Esophagus squamous epithelium (tissue), 4 donors: Measurements from ENCODE around the gene PGS1.

Experiments
- POLR2A ChIP-seq, 4 donors: fragments of 450-650 bp; IDR thresholded peaks; one replicate each; pipeline ENCODE4 v1.6.1; 2017; ENCODE audit warnings: antibody characterized with exemption in 4 of 4, mild to moderate bottlenecking in 4 of 4, moderate library complexity in 3 of 4
- TF ChIP-seq, protein P1 (sequence below), 6 experiments: fragments of 450-650 bp in 4 of 6; fragments of 200-600 bp in 2 of 6; sonication (generic) in 2 of 6; IDR thresholded peaks; one replicate each; pipeline ENCODE4 v1.5.1; 2016 to 2019; ENCODE audit warnings: antibody characterized with exemption in 6 of 6, mild to moderate bottlenecking in 4 of 6, moderate library complexity in 4 of 6

DNA sequence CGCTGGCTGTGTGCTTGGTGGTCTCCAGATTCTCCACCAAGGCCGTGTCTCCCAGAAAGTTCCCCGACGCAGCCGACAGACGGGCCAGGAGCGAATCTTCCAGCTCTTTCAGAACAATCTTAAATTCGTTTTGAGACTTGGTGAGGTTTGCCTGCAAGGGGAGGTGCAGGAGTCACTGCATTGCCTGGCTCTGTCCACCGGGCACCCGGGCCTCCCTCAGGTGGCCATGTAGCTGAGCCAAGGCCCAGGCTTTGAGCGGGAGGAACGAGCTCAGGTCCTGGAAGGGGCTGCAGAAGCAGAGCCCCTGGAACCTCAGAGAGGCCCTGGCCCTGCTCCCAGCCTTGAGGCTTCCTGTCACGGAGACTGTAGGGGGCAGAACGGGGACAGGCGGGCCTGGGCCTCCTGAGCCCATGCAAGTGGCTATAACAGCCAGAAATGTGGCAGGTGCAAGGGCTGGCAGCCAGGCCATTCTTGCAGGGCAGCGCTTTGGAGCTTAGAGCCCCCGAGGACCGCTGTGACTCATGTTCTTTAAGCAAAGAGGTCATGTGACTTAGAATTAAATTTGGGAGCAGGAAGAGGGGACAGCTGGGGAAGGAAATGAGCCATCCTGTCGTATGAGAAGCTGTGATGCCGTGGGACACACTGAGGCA, 72.4 kb downstream of the PGS1 start:
- TF ChIP-seq, protein P1, sequence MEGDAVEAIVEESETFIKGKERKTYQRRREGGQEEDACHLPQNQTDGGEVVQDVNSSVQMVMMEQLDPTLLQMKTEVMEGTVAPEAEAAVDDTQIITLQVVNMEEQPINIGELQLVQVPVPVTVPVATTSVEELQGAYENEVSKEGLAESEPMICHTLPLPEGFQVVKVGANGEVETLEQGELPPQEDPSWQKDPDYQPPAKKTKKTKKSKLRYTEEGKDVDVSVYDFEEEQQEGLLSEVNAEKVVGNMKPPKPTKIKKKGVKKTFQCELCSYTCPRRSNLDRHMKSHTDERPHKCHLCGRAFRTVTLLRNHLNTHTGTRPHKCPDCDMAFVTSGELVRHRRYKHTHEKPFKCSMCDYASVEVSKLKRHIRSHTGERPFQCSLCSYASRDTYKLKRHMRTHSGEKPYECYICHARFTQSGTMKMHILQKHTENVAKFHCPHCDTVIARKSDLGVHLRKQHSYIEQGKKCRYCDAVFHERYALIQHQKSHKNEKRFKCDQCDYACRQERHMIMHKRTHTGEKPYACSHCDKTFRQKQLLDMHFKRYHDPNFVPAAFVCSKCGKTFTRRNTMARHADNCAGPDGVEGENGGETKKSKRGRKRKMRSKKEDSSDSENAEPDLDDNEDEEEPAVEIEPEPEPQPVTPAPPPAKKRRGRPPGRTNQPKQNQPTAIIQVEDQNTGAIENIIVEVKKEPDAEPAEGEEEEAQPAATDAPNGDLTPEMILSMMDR (IDR thresholded peaks at IDR 0.05) = no peak
- no peak for TF ChIP-seq POLR2A (IDR thresholded peaks at IDR 0.05)
